ENCODE results near the gene PPL. TPM values are rescaled to one million over a fixed set of nuclear protein-coding genes. Genes with fewer than 3 reads are reported as not detected.

PPL gene
- total and polyA plus RNA-seq, 2 of the 13 experiments (the other 11 are each of a cell fraction or from before 2014, with no cell fraction given), result 5.7 to 6.6 TPM

- TF ChIP-seq GPBP1L1 (CRISPR knock-in tag; IDR thresholded peaks at IDR 0.05) (no peak), PAX8 (CRISPR knock-in tag; IDR thresholded peaks at IDR 0.05; ENCODE audit: borderline replicate concordance) (no peak), FOXM1 (CRISPR knock-in tag; IDR thresholded peaks at IDR 0.05) (no peak), HINFP (CRISPR knock-in tag; IDR thresholded peaks at IDR 0.05; ENCODE audit: low read depth) (no peak), MXD3 (CRISPR knock-in tag; IDR thresholded peaks at IDR 0.05) (peak; percentile 49; the same call in 1 of the 2 replicates), XRCC5 (optimal IDR thresholded peaks at IDR 0.05; ENCODE audit: low read length) (peak; percentile 67), MLLT10 (CRISPR knock-in tag; IDR thresholded peaks at IDR 0.05) (no peak), ZNF550 (CRISPR knock-in tag; IDR thresholded peaks at IDR 0.05; ENCODE audit: borderline replicate concordance) (no peak; the same call in 1 of the 2 replicates), ZFP41 (CRISPR knock-in tag; IDR thresholded peaks at IDR 0.05; ENCODE audit: borderline replicate concordance) (no peak), ZNF382 (CRISPR knock-in tag; IDR thresholded peaks at IDR 0.05; ENCODE audit: borderline replicate concordance) (no peak), ATF1 (CRISPR knock-in tag; IDR thresholded peaks at IDR 0.05) (no peak), UBTF (CRISPR knock-in tag; IDR thresholded peaks at IDR 0.05) (peak; percentile 70), SPEN (CRISPR knock-in tag; IDR thresholded peaks at IDR 0.05; ENCODE audit: low read depth) (peak; percentile 79; the same call in 1 of the 2 replicates), ZFP36 (IDR thresholded peaks at IDR 0.05; ENCODE audit: borderline replicate concordance, low read depth, low read length, partially characterized antibody) (no peak), SMAD3 (CRISPR knock-in tag; IDR thresholded peaks at IDR 0.05) (no peak), BORCS8-MEF2B (CRISPR knock-in tag; IDR thresholded peaks at IDR 0.05) (no peak), FOXJ3 (CRISPR knock-in tag; IDR thresholded peaks at IDR 0.05; ENCODE audit: borderline replicate concordance) (no peak), KLF16 (CRISPR knock-in tag; IDR thresholded peaks at IDR 0.05) (peak in 1 of 2 experiments; percentile 83; a peak in 1 of 4 replicates), NFE2 (CRISPR knock-in tag; IDR thresholded peaks at IDR 0.05) (no peak), HMG20A (CRISPR knock-in tag; IDR thresholded peaks at IDR 0.05; ENCODE audit: borderline replicate concordance) (peak; percentile 90)
Observed at GRCh38 chr16:4944333-4945281, 7.7 kb upstream of the PPL start (continued).

All from HepG2 (cell line).